Fibroblast of pulmonary artery (primary cell): ENCODE measurements around the gene DDO.

Experiments
- DNase-seq: peaks from one replicate; pipeline ENCODE4 v3.0.0-alpha.2; 2010; ENCODE audit warnings: low read depth
- H3K4me3 ChIP-seq: replicated peaks from 2 replicates; pipeline ENCODE4 v1.5.1; 2011; ENCODE audit warnings: low read depth, mild to moderate bottlenecking, control low read depth, low read length, moderate library complexity
- TF ChIP-seq, protein P1 (sequence below): IDR thresholded peaks from 2 replicates; pipeline ENCODE4 v1.5.1; 2011; ENCODE audit warnings: mild to moderate bottlenecking, control low read depth, low read length, inconsistent platforms; ENCODE audit errors: missing control alignments

The DDO gene

DNA sequence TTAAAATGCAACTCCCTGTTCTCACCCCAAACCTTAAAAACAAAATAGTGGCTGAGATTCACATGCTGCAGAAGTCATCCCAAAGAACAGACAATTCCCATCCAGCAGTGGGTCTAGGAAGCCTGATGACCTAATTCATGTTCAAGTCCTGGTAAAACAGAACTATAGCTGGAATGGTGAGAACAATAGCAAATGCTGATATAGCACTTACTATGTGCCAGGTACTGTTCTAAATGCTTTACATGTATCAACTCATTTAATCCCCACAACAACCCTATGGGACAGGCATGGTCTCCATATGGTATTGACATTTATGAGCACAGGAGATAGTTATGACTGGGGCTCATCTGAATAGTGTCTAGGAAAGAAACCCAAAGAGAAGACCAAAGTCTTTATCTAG is 5.6 kb downstream of the DDO start:
- no peak for DNase-seq
- no peak overlapping the region for H3K4me3 ChIP-seq
- TF ChIP-seq, protein P1, sequence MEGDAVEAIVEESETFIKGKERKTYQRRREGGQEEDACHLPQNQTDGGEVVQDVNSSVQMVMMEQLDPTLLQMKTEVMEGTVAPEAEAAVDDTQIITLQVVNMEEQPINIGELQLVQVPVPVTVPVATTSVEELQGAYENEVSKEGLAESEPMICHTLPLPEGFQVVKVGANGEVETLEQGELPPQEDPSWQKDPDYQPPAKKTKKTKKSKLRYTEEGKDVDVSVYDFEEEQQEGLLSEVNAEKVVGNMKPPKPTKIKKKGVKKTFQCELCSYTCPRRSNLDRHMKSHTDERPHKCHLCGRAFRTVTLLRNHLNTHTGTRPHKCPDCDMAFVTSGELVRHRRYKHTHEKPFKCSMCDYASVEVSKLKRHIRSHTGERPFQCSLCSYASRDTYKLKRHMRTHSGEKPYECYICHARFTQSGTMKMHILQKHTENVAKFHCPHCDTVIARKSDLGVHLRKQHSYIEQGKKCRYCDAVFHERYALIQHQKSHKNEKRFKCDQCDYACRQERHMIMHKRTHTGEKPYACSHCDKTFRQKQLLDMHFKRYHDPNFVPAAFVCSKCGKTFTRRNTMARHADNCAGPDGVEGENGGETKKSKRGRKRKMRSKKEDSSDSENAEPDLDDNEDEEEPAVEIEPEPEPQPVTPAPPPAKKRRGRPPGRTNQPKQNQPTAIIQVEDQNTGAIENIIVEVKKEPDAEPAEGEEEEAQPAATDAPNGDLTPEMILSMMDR: no peak

DNA sequence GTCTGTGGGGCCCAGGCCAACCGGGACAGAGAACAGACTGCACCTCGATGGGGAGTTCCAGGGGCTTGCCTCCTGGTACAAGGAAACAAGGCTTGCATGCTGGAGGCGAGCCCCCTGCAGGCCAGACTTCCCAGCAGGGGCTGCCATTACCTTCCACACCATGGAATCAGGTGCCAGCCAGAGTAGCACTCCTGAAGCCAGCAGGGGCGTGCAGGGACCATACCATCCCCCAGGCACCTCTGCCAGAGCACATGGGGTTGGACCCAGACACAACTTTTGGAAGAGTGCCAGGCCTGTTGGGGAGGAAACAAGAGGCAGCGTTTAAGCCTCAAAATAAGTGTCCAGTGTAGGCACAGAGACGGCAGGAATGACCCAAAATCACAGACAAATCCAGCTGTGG is 6.5 kb downstream of the DDO start:
- TF ChIP-seq, protein P1: no peak
- no peak for DNase-seq
- H3K4me3 ChIP-seq: no peak overlapping the region

DNA sequence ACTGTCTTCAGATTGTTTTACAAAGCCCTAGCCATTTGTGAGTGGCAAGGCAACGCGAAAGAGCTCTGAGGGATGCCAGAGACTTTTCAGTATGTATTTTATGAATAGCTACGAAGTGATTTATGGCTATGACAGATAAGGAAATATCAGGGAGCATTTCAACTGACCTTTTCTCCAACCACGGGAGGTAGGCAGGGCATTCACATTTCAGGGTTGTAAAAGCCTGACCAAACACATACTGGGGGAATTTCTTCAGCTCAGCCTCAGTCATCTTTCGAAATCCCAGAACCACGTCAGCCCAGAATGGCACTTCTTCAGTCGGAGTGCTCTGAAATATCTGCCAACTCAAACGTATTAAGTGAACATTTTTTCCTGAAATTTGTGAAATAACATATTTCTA is 10.8 kb downstream of the DDO start:
- TF ChIP-seq, protein P1: no peak
- no peak overlapping the region for H3K4me3 ChIP-seq
- peak; percentile 42 for DNase-seq

DNA sequence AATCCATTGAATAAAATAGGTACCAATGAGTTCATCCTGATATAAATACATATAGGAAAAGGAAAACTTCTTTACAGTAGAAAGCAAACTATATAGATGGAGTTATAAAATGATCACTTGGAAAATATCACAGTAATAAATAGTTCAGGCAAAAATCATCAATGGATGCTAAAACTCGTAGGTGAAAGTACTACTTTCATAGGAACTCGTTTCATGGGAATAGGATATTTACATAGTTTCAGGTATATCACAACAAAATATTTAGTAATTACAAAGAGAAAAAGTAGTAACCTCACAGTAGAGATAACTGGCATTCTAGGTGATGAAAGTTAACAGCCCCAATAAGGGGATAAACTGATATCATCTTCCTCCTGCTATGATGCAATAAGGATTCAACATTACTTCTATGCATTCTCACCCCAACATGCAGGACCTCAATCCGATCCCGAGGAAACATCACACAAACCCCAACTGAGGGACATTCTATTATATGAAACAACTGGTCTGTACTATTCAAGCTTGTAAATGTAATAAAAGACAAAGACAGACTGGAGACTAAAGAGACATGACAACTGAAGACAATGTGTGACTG is 13.7 kb downstream of the DDO start:
- H3K4me3 ChIP-seq: no peak overlapping the region
- no peak for DNase-seq
- TF ChIP-seq, protein P1: no peak

DNA sequence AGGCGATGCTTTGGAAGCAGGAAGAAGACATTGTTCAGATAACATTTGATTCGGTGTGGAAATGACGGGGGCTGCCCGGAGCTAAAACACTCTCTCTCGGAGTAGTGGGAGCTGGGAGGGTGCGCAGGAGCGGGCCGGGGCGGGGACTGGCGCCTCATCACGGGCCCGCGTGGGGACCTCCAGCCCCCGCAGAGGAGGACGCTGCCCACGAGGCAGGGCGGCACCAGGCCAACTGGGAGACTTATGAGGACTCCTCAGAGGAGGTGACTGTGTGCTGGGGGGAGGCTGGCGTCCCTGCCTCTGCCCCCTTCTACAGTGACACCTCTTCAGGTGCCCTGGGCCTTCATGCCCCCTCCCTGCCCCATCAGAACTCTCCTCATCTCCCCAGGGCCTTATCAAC is 15.2 kb downstream of the DDO start:
- H3K4me3 ChIP-seq: peak overlapping the region; percentile 48
- DNase-seq: no peak
- TF ChIP-seq, protein P1: no peak

DNA sequence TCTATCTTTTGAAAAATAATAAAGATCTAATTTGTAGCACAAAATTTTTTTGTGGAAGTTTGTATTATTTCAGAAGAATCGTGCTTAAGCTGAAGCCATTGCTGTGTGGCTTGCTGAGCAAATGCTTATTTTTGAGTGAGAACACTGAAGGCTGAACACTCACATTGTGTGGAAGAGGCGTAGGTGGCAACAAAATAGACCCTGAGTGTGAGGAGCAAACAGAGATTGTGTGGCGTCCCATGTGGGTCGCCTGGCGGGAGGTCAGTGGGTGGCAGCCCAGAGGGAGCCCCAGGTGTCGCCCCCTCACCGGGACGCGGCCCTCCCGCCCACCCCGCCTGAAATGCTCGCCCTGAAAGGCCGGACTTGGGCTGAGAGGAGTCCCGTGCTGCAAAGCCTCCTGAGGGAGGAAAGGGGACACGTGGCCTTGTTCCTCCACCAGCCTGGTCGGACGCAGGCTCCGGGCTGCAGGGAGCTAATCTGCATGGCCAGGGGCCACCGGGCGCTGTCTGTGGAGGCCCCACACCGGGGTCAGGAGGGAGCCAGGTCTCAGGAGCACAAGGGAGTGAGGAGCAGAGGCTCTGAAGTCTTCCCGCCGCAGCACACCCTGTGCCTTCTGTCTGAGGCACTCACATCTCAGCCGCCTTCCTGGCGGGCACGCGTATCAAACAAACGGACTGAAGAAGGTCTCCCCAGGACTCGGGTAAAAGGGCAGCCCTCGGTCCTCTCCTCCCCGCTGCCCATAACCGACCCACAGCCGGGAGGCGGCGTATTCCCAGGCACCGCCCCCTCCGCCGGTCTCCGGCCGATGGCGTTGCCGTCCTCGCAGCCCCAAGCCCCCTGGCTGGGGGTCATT is 15.9 kb downstream of the DDO start:
- peak overlapping the region; percentile 48 for H3K4me3 ChIP-seq
- TF ChIP-seq, protein P1: no peak
- DNase-seq: no peak
